GM19324 (cell line): ENCODE data around the gene CNKSR2.

Source experiments
- ATAC-seq: cut with Tn5 transposase; IDR thresholded peaks from one replicate; pipeline ENCODE4 v1.9.1; 2021; ENCODE audit warnings: mild to moderate bottlenecking, moderate library complexity; ENCODE audit not compliant: unreplicated experiment, low FRiP score

The CNKSR2 gene

GRCh38 chrX:21374163-21374993, at the start of gene CNKSR2:
TSS of gene CNKSR2 (plus strand) at chrX:21374418. CDS start at chrX:21374898, 480 bp downstream.
- peak; percentile 78 for ATAC-seq

DNA sequence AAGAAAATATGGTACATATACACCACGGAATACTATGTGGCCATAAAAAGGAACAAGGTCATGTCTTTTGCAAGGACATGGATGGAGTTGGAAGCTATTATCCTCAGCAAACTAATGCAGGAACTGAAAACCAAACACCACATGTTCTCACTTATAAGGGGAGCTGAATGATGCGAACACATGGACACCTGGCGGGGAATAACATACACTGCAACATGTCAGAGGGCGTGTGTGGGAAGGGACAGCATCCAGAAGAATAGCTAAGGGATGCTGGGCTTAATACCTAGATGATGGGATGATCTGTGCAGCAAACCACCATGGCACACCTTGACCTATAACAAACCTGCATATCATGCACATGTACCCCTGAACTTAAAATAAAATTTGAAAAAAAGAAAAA, 19.5 kb upstream of the CNKSR2 start:
- ATAC-seq = no peak

- no peak for ATAC-seq
Measured at GRCh38 chrX:21355831-21356230, 18.4 kb upstream of the CNKSR2 start.

GRCh38 chrX:21369613-21370012, 4.6 kb upstream of the CNKSR2 start:
- ATAC-seq = no peak

DNA sequence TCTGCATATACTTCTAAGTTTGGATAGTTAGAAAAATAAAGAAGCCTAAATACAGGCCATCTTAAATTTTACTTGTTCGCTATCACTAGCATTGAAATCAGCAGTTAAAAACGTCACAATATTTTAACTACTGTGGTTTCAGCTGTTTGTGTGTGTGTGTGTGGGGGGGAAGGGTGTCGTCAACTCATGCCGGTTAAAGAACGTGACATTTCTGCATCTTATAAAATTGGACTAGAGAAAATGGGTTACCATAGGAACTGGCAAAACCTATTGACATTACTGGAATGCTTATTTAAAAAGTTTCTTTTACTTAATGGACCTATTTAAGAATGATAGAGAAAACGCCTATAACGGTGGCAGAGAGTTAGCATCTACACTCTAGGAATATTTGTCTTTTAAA, 1.2 kb upstream of the CNKSR2 start:
- no peak for ATAC-seq

GRCh38 chrX:21373637-21374162, 518 bp upstream of the CNKSR2 start:
- ATAC-seq = peak; percentile 13

- ATAC-seq = no peak
Measured at GRCh38 chrX:21374994-21375707, 933 bp downstream of the CNKSR2 start.

DNA sequence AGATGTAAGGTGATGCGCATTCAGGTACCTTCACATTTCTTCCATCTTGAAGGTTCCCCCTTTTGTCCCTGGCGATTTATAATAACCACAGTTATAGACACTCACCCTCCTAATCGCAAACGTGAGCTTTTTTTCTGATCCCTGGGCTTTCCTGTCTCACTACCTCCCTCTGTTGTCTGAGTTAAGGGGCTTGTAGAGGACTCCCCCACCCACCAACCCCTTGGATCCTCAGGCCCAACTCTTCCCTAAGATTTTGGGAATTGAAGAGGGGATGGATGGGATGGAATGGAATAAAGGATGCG, 1.4 kb downstream of the CNKSR2 start:
- no peak for ATAC-seq

- ATAC-seq = no peak
Measured at GRCh38 chrX:21376636-21377035, 2.4 kb downstream of the CNKSR2 start.

- ATAC-seq = no peak
Measured at GRCh38 chrX:21379991-21380390, 5.8 kb downstream of the CNKSR2 start.

- ATAC-seq = no peak
Measured at GRCh38 chrX:21382715-21383114, 8.5 kb downstream of the CNKSR2 start.

DNA sequence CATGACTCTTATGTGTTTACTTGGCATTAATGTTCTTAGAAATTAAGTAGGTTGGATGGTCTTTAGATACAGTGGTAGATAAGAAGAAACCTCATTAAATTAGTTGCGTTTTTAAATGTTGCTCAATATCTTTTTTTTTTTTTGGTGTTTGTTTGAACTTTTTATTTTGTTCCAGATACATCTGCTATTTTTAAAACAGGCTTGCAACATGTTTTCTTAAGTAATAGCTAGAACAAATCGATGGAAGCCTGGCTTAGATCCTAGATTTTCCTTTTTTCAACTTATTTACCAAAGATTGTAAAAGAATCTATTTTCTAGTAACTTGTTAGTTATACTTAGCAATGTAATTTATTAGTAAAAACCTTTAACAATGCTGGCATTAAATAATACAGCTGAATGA, 9.3 kb downstream of the CNKSR2 start:
- no peak for ATAC-seq

DNA sequence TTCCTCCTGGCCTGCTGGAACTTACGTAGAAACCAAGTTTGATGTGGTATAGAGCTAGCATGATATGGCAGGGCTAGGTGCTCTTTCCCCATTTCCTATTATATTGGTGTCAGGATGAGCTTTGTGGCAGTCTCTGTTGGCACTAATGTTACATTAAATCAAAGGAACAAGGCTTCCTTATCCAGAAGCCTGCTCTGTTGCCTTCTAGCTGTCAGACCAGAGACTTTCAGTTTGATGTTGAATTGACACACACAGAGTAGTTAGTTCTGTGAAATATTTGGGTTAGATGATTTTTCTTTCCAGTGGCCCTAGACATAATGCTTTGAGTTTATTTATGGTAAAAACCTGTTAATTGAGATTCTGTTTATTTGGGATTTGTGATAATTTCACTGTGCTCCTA, 10.0 kb downstream of the CNKSR2 start:
- no peak for ATAC-seq

GRCh38 chrX:21394792-21395191, 20.6 kb downstream of the CNKSR2 start:
- no peak for ATAC-seq

DNA sequence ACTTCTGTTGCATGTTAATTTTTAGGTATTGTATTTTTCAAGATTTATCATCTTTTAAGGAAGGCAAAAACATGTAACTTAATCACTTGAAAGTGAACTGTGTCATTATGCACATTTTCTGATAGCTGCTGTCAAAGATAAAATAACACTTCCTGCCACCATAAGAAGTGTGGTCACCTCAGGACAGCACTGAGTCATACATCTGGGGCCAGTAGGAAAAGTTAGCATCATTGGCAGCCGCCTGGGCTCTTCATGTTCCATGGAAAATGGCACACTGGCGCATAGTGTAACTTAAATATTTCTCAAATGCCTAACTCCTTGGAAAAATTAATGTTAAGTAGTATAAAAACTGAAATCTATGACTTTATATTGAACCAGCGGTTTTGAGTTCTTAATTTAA, 24.2 kb downstream of the CNKSR2 start:
- no peak for ATAC-seq

DNA sequence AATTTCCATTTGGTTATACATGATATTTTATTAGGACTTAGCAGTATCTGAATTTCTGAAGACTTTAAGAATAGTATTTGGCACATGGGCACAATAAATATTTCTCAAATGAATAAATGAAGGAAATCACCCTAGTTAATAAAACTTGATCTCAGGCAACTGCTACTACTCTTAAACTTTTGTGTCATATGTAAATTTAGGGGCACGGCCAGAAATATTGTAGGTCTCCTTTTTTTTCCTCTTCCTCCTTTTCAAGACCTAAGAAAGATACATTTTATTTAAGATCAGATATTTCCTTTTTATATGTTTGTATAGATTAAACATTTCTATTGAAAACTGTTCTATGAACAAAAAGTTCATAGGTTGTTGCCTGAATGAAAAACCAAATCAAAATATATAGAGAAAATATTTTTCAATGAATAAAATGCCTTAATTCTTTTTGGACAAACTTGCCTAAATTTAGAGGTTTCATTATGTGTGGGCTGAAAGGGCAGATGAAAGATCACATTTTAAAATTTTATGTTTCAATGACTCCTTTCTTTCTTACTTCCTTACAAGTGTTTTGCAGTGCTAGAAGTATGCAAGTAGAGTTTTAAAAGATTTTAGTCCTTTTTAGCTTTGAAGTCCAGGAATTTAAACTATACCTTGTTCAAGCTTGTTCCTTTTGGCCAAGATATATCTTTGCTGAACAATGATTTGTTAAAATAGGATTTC, 26.3 kb downstream of the CNKSR2 start:
- ATAC-seq = no peak

- ATAC-seq = no peak
Measured at GRCh38 chrX:21408307-21408706, 34.1 kb downstream of the CNKSR2 start.

DNA sequence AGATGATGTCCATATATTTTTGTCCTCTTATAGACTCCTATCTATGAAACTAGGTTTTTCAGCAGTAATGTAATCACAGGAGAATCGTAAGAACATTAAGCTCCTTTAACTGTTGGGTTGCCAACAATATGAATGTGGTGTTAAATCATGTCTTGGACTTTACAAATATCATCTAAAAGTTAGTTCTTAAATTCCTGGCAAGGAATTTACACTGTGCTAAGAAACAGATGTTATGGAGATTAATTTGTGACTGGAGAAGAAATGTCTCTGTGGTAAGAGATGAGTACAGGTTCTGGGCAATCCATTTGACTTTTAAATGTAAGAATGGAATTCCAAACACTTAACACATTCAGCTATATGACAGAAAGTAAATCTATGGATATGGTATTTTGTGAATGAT, 34.6 kb downstream of the CNKSR2 start:
- no peak for ATAC-seq

GRCh38 chrX:21412029-21412428, 37.8 kb downstream of the CNKSR2 start:
- no peak for ATAC-seq

DNA sequence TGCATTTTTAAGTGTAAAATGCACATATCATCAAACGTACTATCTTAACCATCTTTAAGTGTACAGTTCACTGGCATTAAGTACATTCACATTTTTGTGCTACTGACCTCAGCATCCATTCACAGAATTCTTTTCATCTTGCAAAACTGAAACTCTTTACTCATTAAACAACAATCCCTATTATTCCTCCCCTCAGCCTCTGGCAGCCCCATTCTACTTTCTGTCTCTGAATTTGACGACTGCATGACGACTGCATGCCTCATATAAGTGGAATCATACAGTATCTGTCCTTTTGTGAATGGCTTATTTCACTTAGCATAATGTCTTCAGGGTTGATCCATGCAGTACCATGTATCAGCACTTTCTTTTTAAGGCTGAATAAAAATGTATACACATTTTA, 38.7 kb downstream of the CNKSR2 start:
- ATAC-seq = no peak

- no peak for ATAC-seq
Measured at GRCh38 chrX:21427086-21427485, 52.9 kb downstream of the CNKSR2 start.
